ENCODE measurements around the gene TOM1. TPM values are rescaled to one million over a fixed set of nuclear protein-coding genes. Genes with fewer than 3 reads are reported as not detected.

TOM1 gene
- polyA plus RNA-seq, 2 of the 4 experiments (the other 2 are of a cell fraction): 14.5 to 16.6 TPM

GRCh38 chr22:35393116-35394010, 93.7 kb downstream of the TOM1 start:
- no peaks in the 10 kb centered on the region for H3K9me3 ChIP-seq
- 82% methylated on average over 16 of the region's 16 CpGs for WGBS (ENCODE audit: missing lambda C conversion rate)
- ChIA-PET CTCF (no interaction called here), POLR2A (interaction anchor here (0.5 to 1.8 kb wide), 3 partner anchors 8 to 35 kb away, joined by 3 to 5 read pairs (median 3); partner anchors contain the start of gene HMOX1)
- ATAC-seq (no peak), DNase-seq (ENCODE audit: low read depth in 1 of 2, low spot score in 1 of 2) (no peak), FAIRE-seq (no peak)
- H3K27ac ChIP-seq: peak overlapping the region; percentile 28 to 95; a peak in 3 of 6 replicates
- H3K4me3 ChIP-seq: no peak overlapping the region
- TF ChIP-seq POLR2A (IDR thresholded peaks at IDR 0.05; ENCODE audit: low read length) (no peak), EP300 (IDR thresholded peaks at IDR 0.05) (no peak), RNF2 (IDR thresholded peaks at IDR 0.05; ENCODE audit: borderline replicate concordance, low read depth) (no peak), CEBPB (IDR thresholded peaks at IDR 0.05) (no peak), ZFP36 (IDR thresholded peaks at IDR 0.05; ENCODE audit: borderline replicate concordance, partially characterized antibody) (peak; percentile 21), TP53 (CRISPR knock-in tag; IDR thresholded peaks at IDR 0.05) (no peak), HOXB13 (CRISPR knock-in tag; IDR thresholded peaks at IDR 0.05; ENCODE audit: low read depth) (no peak), PBX3 (IDR thresholded peaks at IDR 0.05) (no peak)
- H3K4me2 ChIP-seq: no peak overlapping the region
- H3K4me1 ChIP-seq: peaks cover 74% of the 10 kb centered on the region

- Histone ChIP-seq H3K4me1 (peaks cover 76% of the 10 kb centered on the region), H3K27ac (peak overlapping the region; percentile 28 to 95; a peak in 3 of 6 replicates), H3K4me2 (no peak overlapping the region), H3K4me3 (no peak overlapping the region), H3K9me3 (no peaks in the 10 kb centered on the region)
- ChIA-PET CTCF (interaction anchor here (0.6 kb wide), 1 partner anchor 15 kb away, joined by 3 read pairs; no protein-coding TSS in a partner anchor), POLR2A (interaction anchor here (0.8 to 1.5 kb wide), 2 partner anchors 12 to 36 kb away, joined by 3 read pairs; no protein-coding TSS in a partner anchor)
- DNase-seq (ENCODE audit: low read depth in 1 of 2, low spot score in 1 of 2): no peak
- ATAC-seq: no peak
- 68% methylated on average over 4 of the region's 4 CpGs for WGBS (ENCODE audit: missing lambda C conversion rate)
- TF ChIP-seq FOSB (CRISPR knock-in tag; IDR thresholded peaks at IDR 0.05) (no peak), POLR2AphosphoS2 (conservative IDR thresholded peaks at IDR 0.05; ENCODE audit: low read length) (no peak), ELK1 (IDR thresholded peaks at IDR 0.05; ENCODE audit: low read depth, low read length) (no peak), CTCF (IDR thresholded peaks at IDR 0.05) (no peak), MAZ (IDR thresholded peaks at IDR 0.05; ENCODE audit: borderline replicate concordance, low read depth, low read length) (no peak), REST (IDR thresholded peaks at IDR 0.05) (no peak), KDM5A (IDR thresholded peaks at IDR 0.05) (no peak), GATA3 (IDR thresholded peaks at IDR 0.05; ENCODE audit: borderline replicate concordance) (no peak), USF2 (IDR thresholded peaks at IDR 0.05) (no peak), ZFP36 (IDR thresholded peaks at IDR 0.05; ENCODE audit: borderline replicate concordance, partially characterized antibody) (no peak), JUN (IDR thresholded peaks at IDR 0.05) (no peak; a peak in 1 of 5 replicates), FOXS1 (CRISPR knock-in tag; IDR thresholded peaks at IDR 0.05) (no peak), TFCP2L1 (CRISPR knock-in tag; IDR thresholded peaks at IDR 0.05) (no peak), MAFK (IDR thresholded peaks at IDR 0.05; ENCODE audit: partially characterized antibody) (no peak), PHF8 (IDR thresholded peaks at IDR 0.05; ENCODE audit: borderline replicate concordance, low read depth) (no peak), SMC3 (IDR thresholded peaks at IDR 0.05) (no peak), POLR2A (IDR thresholded peaks at IDR 0.05; ENCODE audit: low read length) (no peak), E2F6 (IDR thresholded peaks at IDR 0.05; ENCODE audit: borderline replicate concordance, low read depth) (no peak), NFE2L2 (conservative IDR thresholded peaks at IDR 0.05; ENCODE audit: low read length) (no peak)
- FAIRE-seq: no peak
These were observed 94.3 kb downstream of the TOM1 start for GRCh38 chr22:35394011-35394312.
